ENCODE data around the gene PLPPR1.

DNA sequence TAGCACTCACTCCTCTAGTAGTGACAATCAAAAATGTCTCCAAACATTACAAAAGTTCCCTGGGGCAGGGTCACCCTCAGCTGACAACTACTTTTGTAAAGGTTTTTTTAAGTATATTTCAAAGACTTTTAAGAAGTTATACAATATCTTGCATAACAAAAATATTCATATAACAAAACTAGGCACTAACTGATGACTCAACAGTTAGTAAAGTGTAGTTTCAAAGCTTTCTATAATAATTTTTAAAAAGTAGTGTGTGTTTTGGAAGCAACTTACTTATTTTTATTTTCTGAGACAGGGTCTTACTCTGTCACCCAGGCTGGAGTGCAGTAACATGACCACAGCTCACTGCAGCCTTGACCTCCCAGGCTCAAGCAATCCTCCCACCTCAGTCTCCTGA is 271.4 kb downstream of the PLPPR1 start:
- TF ChIP-seq ARNTL (CRISPR knock-in tag; IDR thresholded peaks at IDR 0.05; ENCODE audit: borderline replicate concordance, low read depth) (no peak), SNAI2 (CRISPR knock-in tag; IDR thresholded peaks at IDR 0.05) (no peak)
- TF ChIP-seq, protein P1, sequence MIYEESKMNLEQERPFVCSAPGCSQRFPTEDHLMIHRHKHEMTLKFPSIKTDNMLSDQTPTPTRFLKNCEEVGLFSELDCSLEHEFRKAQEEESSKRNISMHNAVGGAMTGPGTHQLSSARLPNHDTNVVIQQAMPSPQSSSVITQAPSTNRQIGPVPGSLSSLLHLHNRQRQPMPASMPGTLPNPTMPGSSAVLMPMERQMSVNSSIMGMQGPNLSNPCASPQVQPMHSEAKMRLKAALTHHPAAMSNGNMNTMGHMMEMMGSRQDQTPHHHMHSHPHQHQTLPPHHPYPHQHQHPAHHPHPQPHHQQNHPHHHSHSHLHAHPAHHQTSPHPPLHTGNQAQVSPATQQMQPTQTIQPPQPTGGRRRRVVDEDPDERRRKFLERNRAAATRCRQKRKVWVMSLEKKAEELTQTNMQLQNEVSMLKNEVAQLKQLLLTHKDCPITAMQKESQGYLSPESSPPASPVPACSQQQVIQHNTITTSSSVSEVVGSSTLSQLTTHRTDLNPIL (CRISPR knock-in tag; IDR thresholded peaks at IDR 0.05; ENCODE audit: low read depth), result no peak
- TF ChIP-seq, protein P2, sequence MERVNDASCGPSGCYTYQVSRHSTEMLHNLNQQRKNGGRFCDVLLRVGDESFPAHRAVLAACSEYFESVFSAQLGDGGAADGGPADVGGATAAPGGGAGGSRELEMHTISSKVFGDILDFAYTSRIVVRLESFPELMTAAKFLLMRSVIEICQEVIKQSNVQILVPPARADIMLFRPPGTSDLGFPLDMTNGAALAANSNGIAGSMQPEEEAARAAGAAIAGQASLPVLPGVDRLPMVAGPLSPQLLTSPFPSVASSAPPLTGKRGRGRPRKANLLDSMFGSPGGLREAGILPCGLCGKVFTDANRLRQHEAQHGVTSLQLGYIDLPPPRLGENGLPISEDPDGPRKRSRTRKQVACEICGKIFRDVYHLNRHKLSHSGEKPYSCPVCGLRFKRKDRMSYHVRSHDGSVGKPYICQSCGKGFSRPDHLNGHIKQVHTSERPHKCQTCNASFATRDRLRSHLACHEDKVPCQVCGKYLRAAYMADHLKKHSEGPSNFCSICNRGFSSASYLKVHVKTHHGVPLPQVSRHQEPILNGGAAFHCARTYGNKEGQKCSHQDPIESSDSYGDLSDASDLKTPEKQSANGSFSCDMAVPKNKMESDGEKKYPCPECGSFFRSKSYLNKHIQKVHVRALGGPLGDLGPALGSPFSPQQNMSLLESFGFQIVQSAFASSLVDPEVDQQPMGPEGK (CRISPR knock-in tag; IDR thresholded peaks at IDR 0.05; ENCODE audit: borderline replicate concordance), result no peak
